IPS-18c (cell line): ENCODE data around the gene USP15.
"Not testable (repeated sequence)": the region's sequence is repeated elsewhere in the genome, so short reads cannot be mapped to it uniquely, and the experiment has no call there.

ENCODE experiments used
- H3K4me3 ChIP-seq: 2 replicates; pipeline ENCODE4 v1.7.0; 2013; ENCODE audit warnings: low read depth, mild to moderate bottlenecking, low read length, moderate library complexity; ENCODE audit not compliant: insufficient read depth
- H3K9me3 ChIP-seq: one replicate; pipeline ENCODE4 v1.6.1; 2013; ENCODE audit warnings: mild to moderate bottlenecking, low read length, moderate library complexity; ENCODE audit not compliant: control insufficient read depth, insufficient read depth

USP15 gene

DNA sequence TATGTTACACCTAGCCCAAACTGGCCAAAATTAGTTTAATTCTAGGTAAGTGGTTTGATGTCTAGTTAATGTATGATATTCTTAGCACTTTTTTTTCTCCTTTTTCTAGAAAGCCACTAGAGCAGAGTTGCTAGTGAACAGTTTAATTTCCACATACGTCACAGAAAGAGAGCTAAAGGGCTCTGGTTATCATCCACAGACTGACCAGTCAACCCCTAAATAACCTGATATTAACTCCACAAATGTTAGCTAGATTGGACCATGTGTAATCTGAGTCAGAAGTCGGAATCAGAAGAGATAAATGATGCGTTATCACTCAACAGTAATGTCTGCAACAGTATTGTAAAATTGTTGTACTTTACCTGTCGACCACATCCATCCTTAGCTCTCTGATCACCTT, 74.9 kb downstream of the USP15 start:
- Histone ChIP-seq H3K4me3 (no peak overlapping the region), H3K9me3 (no peaks in the 10 kb centered on the region)

DNA sequence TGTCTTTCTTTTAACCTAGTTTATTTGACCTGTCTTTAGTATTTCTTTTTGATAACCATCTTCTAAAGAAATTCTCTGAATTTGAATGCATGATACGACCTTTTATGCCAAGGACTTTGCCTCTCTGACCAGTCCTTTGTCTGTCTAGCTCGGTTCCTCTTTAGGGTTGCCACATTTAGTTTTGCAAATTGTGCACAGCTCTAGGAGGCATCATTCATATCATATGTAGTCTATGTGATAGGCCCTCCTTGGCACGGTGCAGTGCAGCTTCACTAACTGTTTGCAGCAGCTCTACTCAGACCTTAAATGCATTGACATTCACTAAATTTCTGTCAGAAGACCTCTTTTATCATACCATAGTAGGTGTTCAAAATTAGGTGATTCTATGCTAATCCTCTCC, 75.6 kb downstream of the USP15 start:
- H3K9me3 ChIP-seq = no peaks in the 10 kb centered on the region
- H3K4me3 ChIP-seq = no peak overlapping the region

DNA sequence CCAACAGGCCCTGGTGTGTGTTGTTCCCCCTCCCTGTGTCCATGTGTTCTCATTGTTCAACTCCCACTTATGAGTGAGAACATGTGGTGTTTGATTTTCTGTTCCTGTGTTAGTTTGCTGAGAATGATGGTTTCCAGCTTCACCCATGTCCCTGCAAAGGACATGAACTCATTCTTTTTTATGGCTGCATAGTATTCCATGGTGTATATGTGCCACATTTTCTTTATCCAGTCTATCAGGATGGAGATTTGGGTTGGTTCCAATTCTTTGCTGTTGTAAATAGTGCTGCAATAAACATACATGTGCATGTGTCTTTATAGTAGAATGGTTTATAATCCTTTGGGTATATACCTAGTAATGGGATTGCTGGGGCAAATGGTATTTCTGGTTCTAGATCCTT, 77.4 kb downstream of the USP15 start:
- not testable (repeated sequence) for H3K9me3 ChIP-seq, H3K4me3 ChIP-seq

DNA sequence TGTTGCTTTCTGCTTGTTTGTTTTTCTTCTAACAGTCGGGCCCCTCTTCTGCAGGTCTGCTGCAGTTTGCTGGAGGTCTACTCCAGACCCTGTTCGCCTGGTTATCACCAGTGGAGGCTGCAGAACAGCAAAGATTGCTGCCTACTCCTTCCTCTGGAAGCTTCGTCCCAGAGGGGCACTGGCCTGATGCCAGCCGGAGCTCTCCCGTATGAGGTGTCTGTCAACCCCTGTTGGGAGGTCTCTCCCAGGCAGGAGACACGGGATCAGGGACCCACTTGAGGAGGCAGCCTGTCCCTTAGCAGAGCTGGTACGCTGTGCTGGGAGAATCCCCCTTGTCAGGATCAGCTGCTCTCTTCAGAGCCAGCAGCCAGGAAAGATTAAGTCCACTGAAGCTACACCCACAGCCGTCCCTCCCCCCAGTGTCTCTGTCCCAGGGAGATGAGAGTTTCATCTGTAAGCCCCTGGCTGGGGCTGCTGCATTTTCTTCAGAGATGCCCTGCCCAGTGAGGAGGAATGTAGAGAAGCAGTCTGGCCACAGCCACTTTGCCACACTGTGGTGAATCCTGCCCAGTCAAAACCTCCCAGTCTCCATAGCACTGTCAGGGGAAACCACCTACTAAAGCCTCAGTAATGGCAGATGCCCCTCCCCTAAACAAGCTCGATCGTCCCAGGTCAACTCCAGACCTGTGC, 82.6 kb downstream of the USP15 start:
- H3K4me3 ChIP-seq, H3K9me3 ChIP-seq: not testable (repeated sequence)

DNA sequence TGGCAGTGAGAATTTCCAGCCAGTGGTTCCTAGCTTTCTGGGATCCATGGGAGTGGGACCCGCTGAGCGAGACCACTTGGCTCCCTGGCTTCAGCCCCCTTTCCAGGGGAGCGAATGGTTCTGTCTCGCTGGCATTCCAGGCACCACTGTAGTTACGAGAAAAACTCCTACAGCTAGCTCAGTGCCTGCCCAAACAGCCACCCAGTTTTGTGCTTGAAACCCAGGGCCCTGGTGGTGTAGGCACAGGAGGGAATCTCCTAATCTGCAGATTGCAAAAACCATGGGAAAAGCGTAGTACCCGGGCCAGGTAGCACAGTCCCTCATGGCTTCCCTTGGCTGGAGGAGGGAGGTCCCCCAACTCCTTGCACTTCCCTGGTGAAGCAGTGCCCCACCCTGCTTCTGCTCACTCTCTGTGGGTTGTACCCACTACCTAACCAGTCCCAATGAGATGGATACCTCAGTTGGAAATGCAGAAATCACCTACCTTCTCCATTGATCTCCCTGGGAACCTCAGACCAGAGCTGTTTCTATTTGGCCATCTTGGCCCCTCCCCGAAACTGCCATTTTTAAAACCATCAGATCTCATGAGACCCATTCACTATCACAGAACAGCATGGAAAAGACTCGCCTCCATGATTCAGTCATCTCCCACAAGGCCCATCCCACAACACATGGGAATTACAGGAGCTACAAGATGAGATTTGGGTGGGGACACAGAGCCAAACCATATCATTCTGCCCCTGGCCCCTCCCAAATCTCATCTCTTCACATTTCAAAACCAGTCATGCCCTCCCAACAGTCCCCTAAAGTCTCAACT, 83.3 kb downstream of the USP15 start:
- H3K4me3 ChIP-seq, H3K9me3 ChIP-seq: not testable (repeated sequence)

DNA sequence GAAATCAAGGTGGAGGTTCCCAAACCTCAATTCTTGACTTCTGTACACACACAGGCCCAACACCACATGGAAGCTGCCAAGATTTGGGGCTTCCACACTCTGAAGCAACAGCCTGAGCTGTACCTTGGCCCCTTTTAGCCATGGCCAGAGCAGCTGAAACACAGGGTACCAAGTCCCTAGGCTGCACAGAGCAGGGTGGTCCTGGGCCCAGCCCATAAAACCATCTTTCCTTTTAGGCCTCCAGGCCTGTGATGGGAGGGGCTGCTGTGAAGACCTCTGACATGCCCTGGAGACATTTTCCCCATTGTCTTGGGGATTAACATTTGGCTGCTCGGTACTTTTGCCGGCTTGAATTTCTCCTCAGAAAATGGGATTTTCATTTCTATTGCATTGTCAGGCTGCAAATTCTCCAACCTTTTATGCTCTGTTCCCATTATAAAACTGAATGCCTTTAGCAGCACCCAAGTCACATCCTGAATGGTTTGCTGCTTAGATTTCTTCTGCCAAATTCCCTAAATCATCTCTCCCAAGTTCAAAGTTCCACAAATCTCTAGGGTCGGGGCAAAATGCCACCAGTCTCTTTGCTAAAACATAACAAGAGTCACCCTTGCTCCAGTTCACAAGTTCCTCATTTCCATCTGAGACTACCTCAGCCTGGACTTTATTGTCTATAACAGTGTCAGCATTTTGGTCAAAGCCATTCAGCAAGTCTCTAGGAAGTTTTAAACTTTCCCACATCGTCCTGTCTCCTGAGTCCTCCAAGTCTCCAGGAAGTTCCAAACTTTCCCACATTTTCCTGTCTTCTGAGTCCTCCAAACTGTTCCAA, 84.7 kb downstream of the USP15 start:
- H3K4me3 ChIP-seq, H3K9me3 ChIP-seq: not testable (repeated sequence)

DNA sequence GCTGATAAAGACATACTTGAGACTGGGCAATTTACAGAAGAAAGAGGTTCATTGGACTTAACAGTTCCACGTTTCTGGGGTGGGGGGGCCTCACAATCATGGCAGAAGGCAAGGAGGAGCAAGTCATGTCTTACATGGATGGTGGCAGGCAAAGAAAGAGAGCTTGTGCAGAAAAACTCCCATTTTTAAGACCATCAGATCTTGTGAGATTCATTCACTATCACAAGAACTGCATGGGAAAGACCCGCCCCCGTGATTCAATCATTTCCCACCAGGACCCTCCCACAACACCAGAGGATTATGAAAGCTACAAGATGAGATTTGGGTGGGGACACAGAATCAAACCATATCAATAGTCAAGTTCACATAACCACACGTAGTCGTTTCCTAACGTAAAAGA, 85.5 kb downstream of the USP15 start:
- H3K9me3 ChIP-seq = peaks cover 2% of the 10 kb centered on the region

DNA sequence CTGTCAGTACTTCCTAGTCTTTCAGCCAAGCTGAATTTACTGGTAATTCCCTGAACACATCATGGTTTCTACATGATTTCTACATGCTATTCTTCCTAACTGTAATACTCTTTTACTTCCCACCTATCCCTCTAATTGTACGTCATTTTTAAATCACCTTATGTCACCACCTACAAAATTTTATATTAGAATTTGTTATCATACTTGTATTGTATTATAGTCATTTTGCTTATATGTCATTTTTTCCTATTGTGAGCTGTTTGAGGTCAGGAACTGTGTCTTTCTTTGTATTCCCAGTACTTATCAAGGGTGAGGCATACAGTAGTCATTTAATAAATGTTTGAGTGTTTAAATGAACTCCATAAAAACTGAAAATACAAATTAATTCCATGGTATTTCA, 86.6 kb downstream of the USP15 start:
- peaks cover 2% of the 10 kb centered on the region for H3K9me3 ChIP-seq
- H3K4me3 ChIP-seq = no peak overlapping the region

More for the DNA sequence above, 85.5 kb downstream of the USP15 start:
- no peak overlapping the region for H3K4me3 ChIP-seq

DNA sequence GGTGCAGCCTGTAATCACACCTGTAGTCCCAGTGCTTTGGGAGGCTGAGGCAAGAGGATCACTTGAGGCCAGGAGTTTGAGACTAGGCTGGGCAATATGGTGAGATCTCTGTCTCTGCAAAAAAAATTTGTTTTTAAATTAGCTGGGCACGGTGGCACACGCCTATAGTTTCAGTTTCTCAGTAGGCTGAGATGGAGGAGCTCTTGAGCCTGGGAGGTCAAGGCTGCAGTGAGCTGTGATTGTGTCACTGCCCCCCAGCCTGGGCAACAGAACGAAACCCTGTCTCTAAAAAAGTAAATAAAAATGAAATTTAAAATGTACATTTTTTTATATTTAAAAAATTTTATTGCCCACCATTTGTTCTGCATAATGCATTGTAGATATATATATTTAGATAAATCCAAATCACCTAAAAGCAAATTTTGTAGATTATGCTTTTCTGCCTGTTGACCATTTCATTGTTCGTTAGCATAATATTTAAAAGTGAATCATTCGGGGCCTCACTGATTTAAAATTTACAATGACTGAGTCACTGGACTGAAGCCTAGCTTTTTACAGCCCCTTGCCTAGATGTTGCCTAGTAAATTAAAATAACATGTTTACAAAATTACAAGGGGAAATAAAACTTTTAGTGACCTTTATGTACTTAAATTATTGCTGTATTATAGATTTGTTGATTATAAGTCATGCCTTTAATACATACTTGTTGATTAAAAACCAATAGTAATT, 87.9 kb downstream of the USP15 start:
- H3K4me3 ChIP-seq = no peak overlapping the region
- H3K9me3 ChIP-seq = peaks cover 2% of the 10 kb centered on the region

DNA sequence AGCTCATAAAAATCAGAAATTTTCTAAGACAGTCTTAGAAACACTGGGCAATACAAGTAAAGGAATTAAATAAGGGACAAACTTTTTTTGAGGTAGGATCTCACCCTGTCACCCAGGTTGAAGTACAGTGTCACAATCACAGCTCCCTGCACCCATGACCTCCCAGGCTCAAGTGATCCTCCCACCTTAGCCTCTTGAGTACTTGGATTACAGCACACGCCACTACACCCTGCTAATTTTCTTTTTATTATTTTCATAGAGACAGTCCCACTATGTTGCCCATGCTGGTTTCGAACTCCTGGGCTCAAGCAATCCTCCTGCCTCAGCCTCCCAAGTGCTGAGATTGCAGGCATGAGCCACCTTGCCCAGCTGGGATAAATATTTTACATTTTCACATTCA, 90.3 kb downstream of the USP15 start:
- H3K9me3 ChIP-seq = no peaks in the 10 kb centered on the region
- H3K4me3 ChIP-seq = no peak overlapping the region

DNA sequence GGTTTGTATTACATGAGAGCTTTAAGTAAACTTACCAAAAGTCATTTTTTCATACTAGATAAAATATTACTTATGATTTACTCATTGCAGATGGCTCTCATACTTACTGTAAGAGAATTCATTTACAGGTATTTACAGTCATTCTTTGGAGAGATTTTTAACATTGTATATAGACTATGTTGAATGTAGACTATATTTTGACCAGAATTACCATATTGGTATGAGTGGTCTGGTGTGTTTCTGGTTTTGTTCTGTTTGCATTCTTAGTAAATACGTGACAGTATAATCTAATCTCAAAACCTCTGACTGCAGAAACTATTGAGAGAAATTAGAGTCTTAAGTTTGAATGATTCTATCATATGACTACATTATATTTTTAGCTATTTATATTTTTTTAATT, 91.1 kb downstream of the USP15 start:
- Histone ChIP-seq H3K9me3 (no peaks in the 10 kb centered on the region), H3K4me3 (no peak overlapping the region)

DNA sequence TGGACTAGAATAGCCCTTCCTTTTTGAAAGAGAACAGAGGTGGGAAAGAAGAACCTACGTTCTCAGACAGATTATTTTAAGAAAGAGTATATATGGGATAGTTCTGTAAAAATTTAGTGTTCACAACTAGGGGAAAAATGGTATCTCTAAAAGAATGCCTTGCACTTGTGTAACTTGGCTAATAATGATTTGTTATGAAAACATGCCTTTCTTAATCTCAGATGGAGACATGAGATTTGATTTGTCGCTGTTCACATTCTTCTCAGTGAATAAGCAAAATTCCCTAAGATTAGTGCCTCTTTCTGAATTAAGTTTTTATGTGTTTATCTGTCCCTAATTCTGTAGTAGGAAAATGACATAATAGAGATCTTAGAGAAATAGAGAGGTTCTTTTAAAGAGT, 100.8 kb downstream of the USP15 start:
- H3K9me3 ChIP-seq = no peaks in the 10 kb centered on the region
- no peak overlapping the region for H3K4me3 ChIP-seq

DNA sequence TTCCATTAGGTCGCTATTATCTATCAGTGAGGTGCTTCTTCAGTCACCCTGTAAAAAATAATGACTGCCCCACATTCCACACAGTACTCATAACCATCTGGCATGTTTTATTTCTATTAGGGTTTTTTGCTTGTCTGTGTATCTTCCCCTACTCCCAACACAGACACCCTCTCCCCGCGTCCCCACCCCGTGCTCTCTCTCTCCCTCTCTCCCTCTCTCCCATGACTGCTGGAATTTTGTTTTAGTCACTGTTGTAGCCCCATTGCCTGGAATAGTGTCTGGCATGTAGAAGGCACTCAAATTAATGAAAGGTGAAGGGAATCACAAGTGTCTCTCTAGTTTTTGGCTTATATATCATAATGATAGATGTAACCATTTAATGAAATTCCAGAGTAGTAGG, 103.3 kb downstream of the USP15 start:
- Histone ChIP-seq H3K4me3 (no peak overlapping the region), H3K9me3 (no peaks in the 10 kb centered on the region)

DNA sequence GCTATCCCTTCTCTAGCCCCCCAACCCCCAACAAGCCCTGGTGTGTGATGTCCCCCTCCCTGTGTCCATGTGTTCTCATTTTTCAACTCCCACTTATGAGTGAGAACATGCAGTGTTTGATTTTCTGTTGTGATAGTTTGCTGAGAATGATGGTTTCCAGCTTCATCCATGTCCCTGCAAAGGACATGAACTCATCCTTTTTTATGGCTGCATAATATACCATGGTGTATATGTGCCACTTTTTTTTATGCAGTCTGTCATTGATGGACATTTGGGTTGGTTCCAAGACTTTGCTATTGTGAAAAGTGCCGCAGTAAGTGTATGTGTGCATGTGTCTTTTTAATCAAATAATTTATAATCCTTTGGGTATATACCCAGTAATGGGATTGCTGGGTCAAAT, 104.5 kb downstream of the USP15 start:
- not testable (repeated sequence) for H3K4me3 ChIP-seq, H3K9me3 ChIP-seq

DNA sequence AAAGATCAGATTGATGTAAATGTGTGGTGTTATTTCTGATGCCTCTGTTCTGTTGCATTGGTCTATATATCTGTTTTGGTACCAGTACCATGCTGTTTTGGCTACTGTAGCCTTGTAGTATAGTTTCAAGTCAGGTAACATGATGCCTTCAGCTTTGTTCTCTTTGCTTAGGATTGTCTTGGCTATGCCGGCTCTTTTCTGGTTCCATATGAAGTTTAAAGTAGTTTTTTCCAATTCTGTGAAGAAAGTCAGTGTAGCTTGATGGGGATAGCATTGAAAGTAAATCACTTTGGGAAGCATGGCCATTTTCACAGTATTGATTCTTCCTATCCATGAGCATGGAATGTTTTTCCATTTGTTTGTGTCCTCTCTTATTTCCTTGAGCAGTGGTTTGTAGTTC, 105.6 kb downstream of the USP15 start:
- H3K4me3 ChIP-seq, H3K9me3 ChIP-seq: not testable (repeated sequence)

DNA sequence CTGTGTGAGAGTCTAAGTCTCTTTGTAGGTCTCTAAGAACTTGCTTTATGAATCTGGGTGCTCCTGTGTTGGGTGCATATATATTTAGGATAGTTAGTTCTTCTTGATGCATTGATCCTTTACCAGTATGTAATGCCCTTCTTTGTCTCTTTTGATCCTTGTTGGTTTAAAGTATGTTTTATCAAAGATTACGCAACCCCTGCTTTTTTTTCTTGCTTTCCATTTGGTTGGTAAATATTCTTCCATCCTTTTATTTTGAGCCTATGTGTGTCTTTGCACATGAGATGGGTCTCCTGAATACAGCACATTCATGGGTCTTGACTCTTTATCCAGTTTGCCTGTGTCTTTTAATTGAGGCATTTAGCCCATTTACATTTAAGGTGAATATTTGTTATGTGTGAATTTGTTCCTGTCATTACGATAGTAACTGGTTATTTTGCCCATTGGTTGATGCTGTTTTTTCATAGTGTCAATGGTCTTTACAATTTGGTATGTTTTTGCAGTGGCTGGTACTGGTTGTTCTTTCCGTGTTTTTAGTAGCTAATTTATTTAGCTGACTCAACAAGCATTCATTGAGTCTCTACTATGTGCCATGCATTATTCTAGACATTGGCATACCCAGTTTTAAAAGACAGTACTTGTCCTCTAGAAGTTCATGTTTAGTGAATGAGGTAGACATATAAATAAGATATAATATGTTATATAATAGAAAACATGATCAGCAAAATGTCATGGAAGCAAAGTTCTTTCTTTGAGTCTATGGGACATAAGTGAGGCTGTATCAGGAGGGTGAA, 108.4 kb downstream of the USP15 start:
- not testable (repeated sequence) for H3K9me3 ChIP-seq, H3K4me3 ChIP-seq

DNA sequence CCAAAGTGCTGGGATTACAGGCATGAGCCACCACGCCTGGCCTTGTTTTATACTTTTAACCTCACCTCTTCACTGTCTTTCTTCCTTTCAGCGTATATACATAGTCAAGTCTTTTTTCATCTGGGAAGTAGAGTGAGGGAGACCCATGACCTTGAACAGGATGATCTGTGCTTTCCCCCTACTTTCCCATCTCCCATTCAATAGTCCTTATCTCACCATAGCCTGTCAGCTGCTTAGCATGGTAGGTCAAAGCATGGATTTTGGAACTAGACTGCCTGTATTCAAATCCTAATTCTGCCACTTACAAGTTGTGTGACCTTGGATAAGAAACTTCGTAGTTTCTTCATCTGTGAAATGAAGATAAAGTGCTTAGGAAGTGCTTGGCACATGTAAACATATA, 110.0 kb downstream of the USP15 start:
- Histone ChIP-seq H3K9me3 (no peaks in the 10 kb centered on the region), H3K4me3 (no peak overlapping the region)
